ENCODE measurements around the gene GMDS. TPM values are rescaled to one million over a fixed set of nuclear protein-coding genes. Genes with fewer than 3 reads are reported as not detected.

Gene GMDS
- total and polyA plus RNA-seq, 2 donors (not counting 1 experiment from before 2014, with no cell fraction given) = 11.5 to 16.4 TPM

DNA sequence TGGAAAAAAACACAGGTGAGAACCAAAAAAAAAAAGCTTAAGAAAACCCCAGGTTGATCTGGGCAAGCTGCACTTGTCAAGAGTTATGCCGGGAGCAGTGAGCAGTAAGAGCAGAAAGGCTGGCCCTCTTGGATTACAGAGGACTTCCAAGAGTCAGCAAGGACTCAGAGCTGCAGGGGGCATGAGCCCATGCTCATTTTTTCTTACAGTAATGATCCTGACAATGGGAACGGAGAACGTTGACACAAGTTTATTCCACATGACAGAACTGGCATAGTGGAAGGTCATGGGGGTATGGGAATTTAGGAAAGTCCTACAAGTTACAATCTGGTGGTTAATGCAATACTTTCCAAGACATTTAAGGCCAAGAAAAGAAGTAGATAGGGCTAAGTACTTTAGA, 256.6 kb downstream of the GMDS start:
- H3K9me3 Mint-ChIP-seq (ENCODE audit: insufficient read depth) = peaks cover 7% of the 10 kb centered on the region
- Histone ChIP-seq H3K9me3 (ENCODE audit: control extremely low read depth in 1 of 3, control insufficient read depth in 2 of 3, insufficient read depth in 1 of 3, low read length in 2 of 3) (no peaks in the 10 kb centered on the region), H3K79me2 (ENCODE audit: control insufficient read depth, insufficient read depth, low read length) (no peaks in the 10 kb centered on the region), H3K4me3 (ENCODE audit: control extremely low read depth in 1 of 5, extremely low read depth in 1 of 5, insufficient read depth in 1 of 5, low read depth in 2 of 5, low read length in 4 of 5) (no peak overlapping the region), H3K27ac (ENCODE audit: low read length in 2 of 2) (no peak overlapping the region), H2AFZ (ENCODE audit: insufficient read depth, low read depth, low read length, poor library complexity, severe bottlenecking) (no peak overlapping the region), H4K20me1 (ENCODE audit: control insufficient read depth, insufficient read depth, low read length, poor library complexity, severe bottlenecking) (no peaks in the 10 kb centered on the region), H3K9ac (ENCODE audit: low read length) (no peak overlapping the region), H3K4me2 (replicated peaks; ENCODE audit: low read depth, low read length, poor library complexity, severe bottlenecking) (no peak overlapping the region), H3K27me3 (replicated peaks in 1 of 4; ENCODE audit: control extremely low read depth in 1 of 4, control insufficient read depth in 3 of 4, insufficient read depth in 4 of 4, low read length in 3 of 4) (no peaks in the 10 kb centered on the region), H3K36me3 (replicated peaks in 1 of 2; ENCODE audit: control extremely low read depth in 1 of 2, control insufficient read depth in 1 of 2, extremely low read depth in 1 of 2, insufficient read depth in 2 of 2, low read length in 1 of 2) (no peaks in the 10 kb centered on the region), H3K4me1 (ENCODE audit: control insufficient read depth in 2 of 2, insufficient read depth in 2 of 2, low read length in 2 of 2) (no peaks in the 10 kb centered on the region)
- no peak overlapping the region for H3K4me3 Mint-ChIP-seq
- DNase-seq (no peak), ATAC-seq (ENCODE audit: low read depth) (no peak)
- intact Hi-C loops (cut with micrococcal nuclease) = no loop called here
- no peaks in the 10 kb centered on the region for H3K27me3 Mint-ChIP-seq
- ChIA-PET CTCF (interaction anchor here (0.7 kb wide), 1 partner anchor 460 kb away, joined by 3 read pairs; no protein-coding TSS in a partner anchor), POLR2A (no interaction called here)
- no peaks in the 10 kb centered on the region for H3K4me1 Mint-ChIP-seq
- no peak overlapping the region for H3K27ac Mint-ChIP-seq
- TF ChIP-seq EZH2 (IDR thresholded peaks at IDR 0.05; ENCODE audit: borderline replicate concordance, insufficient read depth, low read depth, low read length, poor library complexity, severe bottlenecking) = no peak
- TF ChIP-seq, protein P1, sequence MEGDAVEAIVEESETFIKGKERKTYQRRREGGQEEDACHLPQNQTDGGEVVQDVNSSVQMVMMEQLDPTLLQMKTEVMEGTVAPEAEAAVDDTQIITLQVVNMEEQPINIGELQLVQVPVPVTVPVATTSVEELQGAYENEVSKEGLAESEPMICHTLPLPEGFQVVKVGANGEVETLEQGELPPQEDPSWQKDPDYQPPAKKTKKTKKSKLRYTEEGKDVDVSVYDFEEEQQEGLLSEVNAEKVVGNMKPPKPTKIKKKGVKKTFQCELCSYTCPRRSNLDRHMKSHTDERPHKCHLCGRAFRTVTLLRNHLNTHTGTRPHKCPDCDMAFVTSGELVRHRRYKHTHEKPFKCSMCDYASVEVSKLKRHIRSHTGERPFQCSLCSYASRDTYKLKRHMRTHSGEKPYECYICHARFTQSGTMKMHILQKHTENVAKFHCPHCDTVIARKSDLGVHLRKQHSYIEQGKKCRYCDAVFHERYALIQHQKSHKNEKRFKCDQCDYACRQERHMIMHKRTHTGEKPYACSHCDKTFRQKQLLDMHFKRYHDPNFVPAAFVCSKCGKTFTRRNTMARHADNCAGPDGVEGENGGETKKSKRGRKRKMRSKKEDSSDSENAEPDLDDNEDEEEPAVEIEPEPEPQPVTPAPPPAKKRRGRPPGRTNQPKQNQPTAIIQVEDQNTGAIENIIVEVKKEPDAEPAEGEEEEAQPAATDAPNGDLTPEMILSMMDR (IDR thresholded peaks at IDR 0.05) = no peak
- 100% methylated on average over 1 of the region's 3 CpGs for WGBS (ENCODE audit: insufficient coverage)

GRCh38 chr6:1987640-1988039, 257.8 kb downstream of the GMDS start:
- no peaks in the 10 kb centered on the region for H3K27me3 Mint-ChIP-seq
- H3K4me3 Mint-ChIP-seq = no peak overlapping the region
- H3K9ac ChIP-seq (ENCODE audit: low read length) = no peak overlapping the region
- peaks cover 12% of the 10 kb centered on the region for H3K9me3 Mint-ChIP-seq (ENCODE audit: insufficient read depth)
- ATAC-seq (ENCODE audit: low read depth) (no peak), DNase-seq (no peak)
- no peaks in the 10 kb centered on the region for H3K79me2 ChIP-seq (ENCODE audit: control insufficient read depth, insufficient read depth, low read length)
- H4K20me1 ChIP-seq (ENCODE audit: control insufficient read depth, insufficient read depth, low read length, poor library complexity, severe bottlenecking) = no peaks in the 10 kb centered on the region
- no peak overlapping the region for H3K27ac Mint-ChIP-seq
- H3K9me3 ChIP-seq (ENCODE audit: control extremely low read depth in 1 of 3, control insufficient read depth in 2 of 3, insufficient read depth in 1 of 3, low read length in 2 of 3) = peaks cover 0 to 3% (median 0%) of the 10 kb centered on the region in 3 donors
- no peaks in the 10 kb centered on the region for H3K36me3 ChIP-seq (replicated peaks in 1 of 2; ENCODE audit: control extremely low read depth in 1 of 2, control insufficient read depth in 1 of 2, extremely low read depth in 1 of 2, insufficient read depth in 2 of 2, low read length in 1 of 2)
- intact Hi-C loops (cut with micrococcal nuclease) = no loop called here
- no peaks in the 10 kb centered on the region for H3K4me1 ChIP-seq (ENCODE audit: control insufficient read depth in 2 of 2, insufficient read depth in 2 of 2, low read length in 2 of 2)
- H3K4me1 Mint-ChIP-seq = no peaks in the 10 kb centered on the region
- no peaks in the 10 kb centered on the region for H3K27me3 ChIP-seq (replicated peaks in 1 of 4; ENCODE audit: control extremely low read depth in 1 of 4, control insufficient read depth in 3 of 4, insufficient read depth in 4 of 4, low read length in 3 of 4)
- WGBS (ENCODE audit: insufficient coverage) = 100% methylated on average over 2 of the region's 2 CpGs
- TF ChIP-seq, protein P1 (IDR thresholded peaks at IDR 0.05) = no peak
- no peak for TF ChIP-seq EZH2 (IDR thresholded peaks at IDR 0.05; ENCODE audit: borderline replicate concordance, insufficient read depth, low read depth, low read length, poor library complexity, severe bottlenecking)
- no peak overlapping the region for H3K27ac ChIP-seq (ENCODE audit: low read length in 2 of 2)
- CTCF ChIA-PET = no interaction called here
- POLR2A ChIA-PET = no interaction called here
- H3K4me3 ChIP-seq (ENCODE audit: control extremely low read depth in 1 of 5, extremely low read depth in 1 of 5, insufficient read depth in 1 of 5, low read depth in 2 of 5, low read length in 4 of 5) = no peak overlapping the region
- no peak overlapping the region for H2AFZ ChIP-seq (ENCODE audit: insufficient read depth, low read depth, low read length, poor library complexity, severe bottlenecking)
- H3K4me2 ChIP-seq (replicated peaks; ENCODE audit: low read depth, low read length, poor library complexity, severe bottlenecking) = no peak overlapping the region
